Measurements from ENCODE around the gene NDFIP1.

Gene NDFIP1

GRCh38 chr5:142122121-142122520 lies 13.5 kb downstream of the NDFIP1 start:
- Histone ChIP-seq H4K8ac (ENCODE audit: low read depth, low read length) (no peak overlapping the region), H3K9me3 (replicated peaks in 1 of 2; ENCODE audit: control insufficient read depth in 2 of 2, insufficient read depth in 1 of 2, low read depth in 1 of 2, low read length in 2 of 2) (peaks cover 0 to 14% of the 10 kb centered on the region in 2 donors), H3K18ac (ENCODE audit: low read length) (no peak overlapping the region), H3K4ac (ENCODE audit: low read length) (no peak overlapping the region), H3K79me1 (ENCODE audit: low read depth, low read length) (no peaks in the 10 kb centered on the region), H3K4me3 (ENCODE audit: low read length in 2 of 2) (no peak overlapping the region), H3K4me1 (ENCODE audit: control insufficient read depth in 2 of 2, insufficient read depth in 1 of 2, low read depth in 1 of 2, low read length in 2 of 2) (no peaks in the 10 kb centered on the region), H2BK5ac (ENCODE audit: low read length) (no peak overlapping the region), H2BK120ac (ENCODE audit: low read depth, low read length) (no peak overlapping the region), H3K27me3 (ENCODE audit: control insufficient read depth in 3 of 3, insufficient read depth in 3 of 3, low read depth in 1 of 3, low read length in 3 of 3) (no peaks in the 10 kb centered on the region), H3K23ac (ENCODE audit: low read depth, low read length, poor library complexity) (no peak overlapping the region), H2BK12ac (ENCODE audit: low read length) (no peak overlapping the region), H3K9ac (ENCODE audit: low read depth, low read length, poor library complexity) (no peak overlapping the region), H2AFZ (ENCODE audit: low read length) (no peak overlapping the region), H2BK15ac (ENCODE audit: low read length) (no peak overlapping the region), H3K4me2 (ENCODE audit: insufficient read depth, low read length, poor library complexity, severe bottlenecking) (no peak overlapping the region), H4K91ac (ENCODE audit: low read depth, low read length, poor library complexity) (no peak overlapping the region), H3K27ac (replicated peaks; ENCODE audit: low read length) (no peak overlapping the region), H3K14ac (ENCODE audit: low read length) (no peak overlapping the region), H2AK5ac (ENCODE audit: low read depth, low read length) (no peak overlapping the region), H3K36me3 (replicated peaks in 1 of 2; ENCODE audit: control insufficient read depth in 2 of 2, insufficient read depth in 2 of 2, low read length in 2 of 2) (peaks cover 0 to 51% of the 10 kb centered on the region in 2 donors)
- no peak for DNase-seq (ENCODE audit: low spot score)
- no CpG with 5 or more reads among the region's 1 CpG for WGBS, 2 donors (ENCODE audit: extremely low coverage in 2 of 2, insufficient read length in 2 of 2, insufficient replicate concordance in 1 of 2)

GRCh38 chr5:142125378-142125777 lies 16.8 kb downstream of the NDFIP1 start:
- H4K91ac ChIP-seq (ENCODE audit: low read depth, low read length, poor library complexity): no peak overlapping the region
- no peak overlapping the region for H3K4me2 ChIP-seq (ENCODE audit: insufficient read depth, low read length, poor library complexity, severe bottlenecking)
- H3K4me3 ChIP-seq (ENCODE audit: low read length in 2 of 2): no peak overlapping the region
- H3K9me3 ChIP-seq (replicated peaks in 1 of 2; ENCODE audit: control insufficient read depth in 2 of 2, insufficient read depth in 1 of 2, low read depth in 1 of 2, low read length in 2 of 2): peaks cover 0 to 14% of the 10 kb centered on the region in 2 donors
- H3K4ac ChIP-seq (ENCODE audit: low read length): no peak overlapping the region
- H3K27me3 ChIP-seq (ENCODE audit: control insufficient read depth in 3 of 3, insufficient read depth in 3 of 3, low read depth in 1 of 3, low read length in 3 of 3): no peaks in the 10 kb centered on the region
- no peak overlapping the region for H3K18ac ChIP-seq (ENCODE audit: low read length)
- H2AK5ac ChIP-seq (ENCODE audit: low read depth, low read length): no peak overlapping the region
- no peaks in the 10 kb centered on the region for H3K79me1 ChIP-seq (ENCODE audit: low read depth, low read length)
- H3K9ac ChIP-seq (ENCODE audit: low read depth, low read length, poor library complexity): no peak overlapping the region
- DNase-seq (ENCODE audit: low spot score): no peak
- no peak overlapping the region for H3K23ac ChIP-seq (ENCODE audit: low read depth, low read length, poor library complexity)
- H2BK120ac ChIP-seq (ENCODE audit: low read depth, low read length): no peak overlapping the region
- H3K14ac ChIP-seq (ENCODE audit: low read length): no peak overlapping the region
- no peak overlapping the region for H2AFZ ChIP-seq (ENCODE audit: low read length)
- no peaks in the 10 kb centered on the region for H3K4me1 ChIP-seq (ENCODE audit: control insufficient read depth in 2 of 2, insufficient read depth in 1 of 2, low read depth in 1 of 2, low read length in 2 of 2)
- H2BK12ac ChIP-seq (ENCODE audit: low read length): no peak overlapping the region
- no peak overlapping the region for H2BK15ac ChIP-seq (ENCODE audit: low read length)
- H4K8ac ChIP-seq (ENCODE audit: low read depth, low read length): no peak overlapping the region
- H3K27ac ChIP-seq (replicated peaks; ENCODE audit: low read length): no peak overlapping the region
- H2BK5ac ChIP-seq (ENCODE audit: low read length): no peak overlapping the region
- H3K36me3 ChIP-seq (replicated peaks in 1 of 2; ENCODE audit: control insufficient read depth in 2 of 2, insufficient read depth in 2 of 2, low read length in 2 of 2): peaks cover 0 to 32% of the 10 kb centered on the region in 2 donors
- no CpG with 5 or more reads among the region's 3 CpGs for WGBS, 2 donors (ENCODE audit: extremely low coverage in 2 of 2, insufficient read length in 2 of 2, insufficient replicate concordance in 1 of 2)

- Histone ChIP-seq H3K4me3 (ENCODE audit: low read length in 2 of 2) (no peak overlapping the region), H2BK15ac (ENCODE audit: low read length) (no peak overlapping the region), H3K9me3 (replicated peaks in 1 of 2; ENCODE audit: control insufficient read depth in 2 of 2, insufficient read depth in 1 of 2, low read depth in 1 of 2, low read length in 2 of 2) (peaks cover 0 to 14% of the 10 kb centered on the region in 2 donors), H3K27ac (replicated peaks; ENCODE audit: low read length) (no peak overlapping the region), H3K23ac (ENCODE audit: low read depth, low read length, poor library complexity) (no peak overlapping the region), H3K9ac (ENCODE audit: low read depth, low read length, poor library complexity) (no peak overlapping the region), H2BK5ac (ENCODE audit: low read length) (no peak overlapping the region), H3K18ac (ENCODE audit: low read length) (no peak overlapping the region), H3K79me1 (ENCODE audit: low read depth, low read length) (no peaks in the 10 kb centered on the region), H4K91ac (ENCODE audit: low read depth, low read length, poor library complexity) (no peak overlapping the region), H2AFZ (ENCODE audit: low read length) (no peak overlapping the region), H3K36me3 (replicated peaks in 1 of 2; ENCODE audit: control insufficient read depth in 2 of 2, insufficient read depth in 2 of 2, low read length in 2 of 2) (peaks cover 0 to 26% of the 10 kb centered on the region in 2 donors), H3K27me3 (ENCODE audit: control insufficient read depth in 3 of 3, insufficient read depth in 3 of 3, low read depth in 1 of 3, low read length in 3 of 3) (no peaks in the 10 kb centered on the region), H3K4me2 (ENCODE audit: insufficient read depth, low read length, poor library complexity, severe bottlenecking) (no peak overlapping the region), H4K8ac (ENCODE audit: low read depth, low read length) (no peak overlapping the region), H3K4me1 (ENCODE audit: control insufficient read depth in 2 of 2, insufficient read depth in 1 of 2, low read depth in 1 of 2, low read length in 2 of 2) (no peaks in the 10 kb centered on the region), H3K4ac (ENCODE audit: low read length) (no peak overlapping the region), H3K14ac (ENCODE audit: low read length) (no peak overlapping the region), H2AK5ac (ENCODE audit: low read depth, low read length) (no peak overlapping the region), H2BK12ac (ENCODE audit: low read length) (no peak overlapping the region), H2BK120ac (ENCODE audit: low read depth, low read length) (no peak overlapping the region)
- no peak for DNase-seq (ENCODE audit: low spot score)
Measured at GRCh38 chr5:142125963-142126362, 17.4 kb downstream of the NDFIP1 start.

GRCh38 chr5:142128675-142129208 lies 20.2 kb downstream of the NDFIP1 start:
- H3K9ac ChIP-seq (ENCODE audit: low read depth, low read length, poor library complexity): no peak overlapping the region
- no CpG with 5 or more reads among the region's 3 CpGs for WGBS, 2 donors (ENCODE audit: extremely low coverage in 2 of 2, insufficient read length in 2 of 2, insufficient replicate concordance in 1 of 2)

More at GRCh38 chr5:142128675-142129208, 20.2 kb downstream of the NDFIP1 start:
- no peak overlapping the region for H3K4me3 ChIP-seq (ENCODE audit: low read length in 2 of 2)
- H3K23ac ChIP-seq (ENCODE audit: low read depth, low read length, poor library complexity): no peak overlapping the region
- no peaks in the 10 kb centered on the region for H3K4me1 ChIP-seq (ENCODE audit: control insufficient read depth in 2 of 2, insufficient read depth in 1 of 2, low read depth in 1 of 2, low read length in 2 of 2)
- H4K8ac ChIP-seq (ENCODE audit: low read depth, low read length): no peak overlapping the region
- no peak overlapping the region for H3K18ac ChIP-seq (ENCODE audit: low read length)
- no peak overlapping the region for H4K91ac ChIP-seq (ENCODE audit: low read depth, low read length, poor library complexity)
- H3K27me3 ChIP-seq (ENCODE audit: control insufficient read depth in 3 of 3, insufficient read depth in 3 of 3, low read depth in 1 of 3, low read length in 3 of 3): no peaks in the 10 kb centered on the region
- DNase-seq (ENCODE audit: low spot score): no peak
- H3K4ac ChIP-seq (ENCODE audit: low read length): no peak overlapping the region
- H3K4me2 ChIP-seq (ENCODE audit: insufficient read depth, low read length, poor library complexity, severe bottlenecking): no peak overlapping the region
- H2BK5ac ChIP-seq (ENCODE audit: low read length): no peak overlapping the region
- H3K9me3 ChIP-seq (replicated peaks in 1 of 2; ENCODE audit: control insufficient read depth in 2 of 2, insufficient read depth in 1 of 2, low read depth in 1 of 2, low read length in 2 of 2): peaks cover 0 to 14% of the 10 kb centered on the region in 2 donors
- H3K36me3 ChIP-seq (replicated peaks in 1 of 2; ENCODE audit: control insufficient read depth in 2 of 2, insufficient read depth in 2 of 2, low read length in 2 of 2): peaks cover 5 to 33% of the 10 kb centered on the region in 2 donors
- no peak overlapping the region for H3K14ac ChIP-seq (ENCODE audit: low read length)
- H3K27ac ChIP-seq (replicated peaks; ENCODE audit: low read length): no peak overlapping the region
- no peak overlapping the region for H2AFZ ChIP-seq (ENCODE audit: low read length)
- no peak overlapping the region for H2BK12ac ChIP-seq (ENCODE audit: low read length)
- H2AK5ac ChIP-seq (ENCODE audit: low read depth, low read length): no peak overlapping the region
- no peak overlapping the region for H2BK15ac ChIP-seq (ENCODE audit: low read length)
- H2BK120ac ChIP-seq (ENCODE audit: low read depth, low read length): no peak overlapping the region
- H3K79me1 ChIP-seq (ENCODE audit: low read depth, low read length): no peaks in the 10 kb centered on the region
